Measurements from ENCODE around the gene SARNP. TPM values are rescaled to one million over a fixed set of nuclear protein-coding genes. Genes with fewer than 3 reads are reported as not detected.

The SARNP gene
- polyA plus RNA-seq, 2 of the 4 experiments (the other 2 are of a cell fraction), result 123 to 198 TPM

DNA sequence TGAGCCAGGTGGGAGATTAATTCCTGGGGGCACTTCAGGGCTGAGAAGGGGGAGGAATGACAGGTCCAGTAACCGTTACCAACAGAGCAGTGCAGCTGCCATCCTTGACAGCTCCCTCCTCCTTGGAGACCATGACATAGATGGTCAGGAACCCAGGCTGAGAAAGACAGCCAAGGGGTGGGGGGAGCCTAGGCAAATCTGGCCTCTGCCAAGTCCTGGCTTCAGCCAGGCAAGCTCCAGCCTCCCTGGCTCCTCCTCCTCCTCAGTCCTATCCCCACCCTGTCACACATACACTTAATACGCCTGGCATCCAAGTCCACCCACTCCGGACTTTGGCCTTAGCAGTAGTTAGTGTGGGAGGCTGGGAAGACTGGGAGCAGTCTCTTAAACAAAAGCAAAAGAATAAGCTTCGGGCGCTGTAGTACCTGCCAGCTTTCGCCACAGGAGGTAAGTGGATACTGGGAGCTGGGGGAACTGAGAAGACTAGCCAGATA is 97.4 kb downstream of the SARNP start, which contains the start of gene RDH5:
TSS of gene RDH5 (plus strand) at position 323 of the 494 bp plus-strand sequence. CDS start 792 bp downstream, outside the sequence.
- TF ChIP-seq, protein P1, sequence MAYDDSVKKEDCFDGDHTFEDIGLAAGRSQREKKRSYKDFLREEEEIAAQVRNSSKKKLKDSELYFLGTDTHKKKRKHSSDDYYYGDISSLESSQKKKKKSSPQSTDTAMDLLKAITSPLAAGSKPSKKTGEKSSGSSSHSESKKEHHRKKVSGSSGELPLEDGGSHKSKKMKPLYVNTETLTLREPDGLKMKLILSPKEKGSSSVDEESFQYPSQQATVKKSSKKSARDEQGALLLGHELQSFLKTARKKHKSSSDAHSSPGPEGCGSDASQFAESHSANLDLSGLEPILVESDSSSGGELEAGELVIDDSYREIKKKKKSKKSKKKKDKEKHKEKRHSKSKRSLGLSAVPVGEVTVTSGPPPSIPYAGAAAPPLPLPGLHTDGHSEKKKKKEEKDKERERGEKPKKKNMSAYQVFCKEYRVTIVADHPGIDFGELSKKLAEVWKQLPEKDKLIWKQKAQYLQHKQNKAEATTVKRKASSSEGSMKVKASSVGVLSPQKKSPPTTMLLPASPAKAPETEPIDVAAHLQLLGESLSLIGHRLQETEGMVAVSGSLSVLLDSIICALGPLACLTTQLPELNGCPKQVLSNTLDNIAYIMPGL (CRISPR knock-in tag; IDR thresholded peaks at IDR 0.05; ENCODE audit: borderline replicate concordance), result no peak
- TF ChIP-seq HDAC2 (IDR thresholded peaks at IDR 0.05), result no peak
- TF ChIP-seq MYC (IDR thresholded peaks at IDR 0.05; ENCODE audit: borderline replicate concordance, low read length), result no peak
- no peak for TF ChIP-seq EP300 (IDR thresholded peaks at IDR 0.05)
- TF ChIP-seq TFCP2L1 (CRISPR knock-in tag; IDR thresholded peaks at IDR 0.05), result no peak
- TF ChIP-seq RNF2 (IDR thresholded peaks at IDR 0.05; ENCODE audit: borderline replicate concordance, low read depth), result no peak
- no peak for TF ChIP-seq HOXB13 (CRISPR knock-in tag; IDR thresholded peaks at IDR 0.05; ENCODE audit: low read depth)
- no peak for TF ChIP-seq ESRRA (IDR thresholded peaks at IDR 0.05; ENCODE audit: borderline replicate concordance, low read length)
- no peak for TF ChIP-seq NR3C1 (IDR thresholded peaks at IDR 0.05)
- TF ChIP-seq, protein P2, sequence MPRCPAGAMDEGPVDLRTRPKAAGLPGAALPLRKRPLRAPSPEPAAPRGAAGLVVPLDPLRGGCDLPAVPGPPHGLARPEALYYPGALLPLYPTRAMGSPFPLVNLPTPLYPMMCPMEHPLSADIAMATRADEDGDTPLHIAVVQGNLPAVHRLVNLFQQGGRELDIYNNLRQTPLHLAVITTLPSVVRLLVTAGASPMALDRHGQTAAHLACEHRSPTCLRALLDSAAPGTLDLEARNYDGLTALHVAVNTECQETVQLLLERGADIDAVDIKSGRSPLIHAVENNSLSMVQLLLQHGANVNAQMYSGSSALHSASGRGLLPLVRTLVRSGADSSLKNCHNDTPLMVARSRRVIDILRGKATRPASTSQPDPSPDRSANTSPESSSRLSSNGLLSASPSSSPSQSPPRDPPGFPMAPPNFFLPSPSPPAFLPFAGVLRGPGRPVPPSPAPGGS (IDR thresholded peaks at IDR 0.05), result no peak
- TF ChIP-seq, protein P3, sequence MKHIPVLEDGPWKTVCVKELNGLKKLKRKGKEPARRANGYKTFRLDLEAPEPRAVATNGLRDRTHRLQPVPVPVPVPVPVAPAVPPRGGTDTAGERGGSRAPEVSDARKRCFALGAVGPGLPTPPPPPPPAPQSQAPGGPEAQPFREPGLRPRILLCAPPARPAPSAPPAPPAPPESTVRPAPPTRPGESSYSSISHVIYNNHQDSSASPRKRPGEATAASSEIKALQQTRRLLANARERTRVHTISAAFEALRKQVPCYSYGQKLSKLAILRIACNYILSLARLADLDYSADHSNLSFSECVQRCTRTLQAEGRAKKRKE (CRISPR knock-in tag; IDR thresholded peaks at IDR 0.05; ENCODE audit: low read depth), result no peak
- TF ChIP-seq RFX5 (IDR thresholded peaks at IDR 0.05), result no peak
- no peak for TF ChIP-seq FOXS1 (CRISPR knock-in tag; IDR thresholded peaks at IDR 0.05)
- no peaks in the 10 kb centered on the region for H3K9me3 ChIP-seq
- ATAC-seq (peak in 1 of 2 experiments; percentile 38; a peak in 3 of 6 replicates), FAIRE-seq (no peak), DNase-seq (ENCODE audit: low read depth in 1 of 2, low spot score in 1 of 2) (peak in 1 of 2 experiments; percentile 80)
- no peak within 1 kb of the TSS for H3K4me3 ChIP-seq
- WGBS (ENCODE audit: missing lambda C conversion rate), result 46% methylated on average over 6 of the region's 6 CpGs
- ChIA-PET CTCF (interaction anchor here (0.6 to 12.3 kb wide), 13 partner anchors 10 to 531 kb away, joined by 3 to 139 read pairs (median 7); partner anchors contain the start of genes CD63, GDF11 and ITGA7), POLR2A (interaction anchor here (1.9 kb wide), 1 partner anchor 9 kb away, joined by 7 read pairs; the partner anchor contains the start of gene CD63)
- peak within 1 kb of the TSS; percentile 35 for H3K4me2 ChIP-seq
- H3K27ac ChIP-seq, result peak within 1 kb of the TSS; percentile 29 to 67; a peak in 4 of 6 replicates
- H3K4me1 ChIP-seq, result peaks cover 62% of the 10 kb centered on the region

DNA sequence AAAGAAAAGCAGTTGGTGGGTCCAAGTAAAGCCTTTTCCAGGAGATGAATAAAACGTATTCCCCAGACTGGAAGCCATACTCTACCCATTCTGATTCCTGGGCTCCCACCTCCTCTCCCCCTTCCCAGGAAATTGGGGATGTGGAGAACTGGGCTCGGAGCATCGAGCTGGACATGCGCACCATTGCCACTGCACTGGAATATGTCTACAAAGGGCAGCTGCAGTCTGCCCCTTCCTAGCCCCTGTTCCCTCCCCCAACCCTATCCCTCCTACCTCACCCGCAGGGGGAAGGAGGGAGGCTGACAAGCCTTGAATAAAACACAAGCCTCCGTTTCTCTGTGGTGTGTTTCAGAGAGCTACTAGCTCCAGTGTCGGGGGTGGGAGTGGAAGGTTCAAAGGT is 98.2 kb downstream of the SARNP start:
- H3K9me3 ChIP-seq, result no peaks in the 10 kb centered on the region
- ChIA-PET POLR2A (no interaction called here), CTCF (interaction anchor here (1.2 to 12.3 kb wide), 10 partner anchors 10 to 531 kb away, joined by 4 to 139 read pairs (median 14); partner anchors contain the start of genes CD63 and GDF11)
- H3K4me3 ChIP-seq, result no peak overlapping the region
- H3K4me2 ChIP-seq, result peak overlapping the region; percentile 35; the same call in 2 of the 3 replicates
- DNase-seq (ENCODE audit: low read depth in 1 of 2, low spot score in 1 of 2) (no peak), FAIRE-seq (no peak), ATAC-seq (no peak)
- WGBS (ENCODE audit: missing lambda C conversion rate), result 93% methylated on average over 7 of the region's 7 CpGs
- peak overlapping the region in 1 of 2 experiments; percentile 67; a peak in 3 of 6 replicates for H3K27ac ChIP-seq
- H3K4me1 ChIP-seq, result peaks cover 54% of the 10 kb centered on the region
- TF ChIP-seq, protein P1 (CRISPR knock-in tag; IDR thresholded peaks at IDR 0.05; ENCODE audit: borderline replicate concordance), result no peak
- no peak for TF ChIP-seq NFE2L2 (conservative IDR thresholded peaks at IDR 0.05; ENCODE audit: low read length)
- no peak for TF ChIP-seq HOXB5 (CRISPR knock-in tag; IDR thresholded peaks at IDR 0.05)
- no peak for TF ChIP-seq FOSB (CRISPR knock-in tag; IDR thresholded peaks at IDR 0.05)
- TF ChIP-seq, protein P4, sequence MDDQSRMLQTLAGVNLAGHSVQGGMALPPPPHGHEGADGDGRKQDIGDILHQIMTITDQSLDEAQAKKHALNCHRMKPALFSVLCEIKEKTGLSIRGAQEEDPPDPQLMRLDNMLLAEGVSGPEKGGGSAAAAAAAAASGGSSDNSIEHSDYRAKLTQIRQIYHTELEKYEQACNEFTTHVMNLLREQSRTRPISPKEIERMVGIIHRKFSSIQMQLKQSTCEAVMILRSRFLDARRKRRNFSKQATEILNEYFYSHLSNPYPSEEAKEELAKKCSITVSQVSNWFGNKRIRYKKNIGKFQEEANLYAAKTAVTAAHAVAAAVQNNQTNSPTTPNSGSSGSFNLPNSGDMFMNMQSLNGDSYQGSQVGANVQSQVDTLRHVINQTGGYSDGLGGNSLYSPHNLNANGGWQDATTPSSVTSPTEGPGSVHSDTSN (IDR thresholded peaks at IDR 0.05), result no peak
- no peak for TF ChIP-seq SREBF2 (IDR thresholded peaks at IDR 0.05)
- no peak for TF ChIP-seq GATA3 (IDR thresholded peaks at IDR 0.05; ENCODE audit: borderline replicate concordance)
- TF ChIP-seq EHF (CRISPR knock-in tag; IDR thresholded peaks at IDR 0.05), result no peak
- TF ChIP-seq MAFK (IDR thresholded peaks at IDR 0.05; ENCODE audit: partially characterized antibody), result no peak
- TF ChIP-seq, protein P5, sequence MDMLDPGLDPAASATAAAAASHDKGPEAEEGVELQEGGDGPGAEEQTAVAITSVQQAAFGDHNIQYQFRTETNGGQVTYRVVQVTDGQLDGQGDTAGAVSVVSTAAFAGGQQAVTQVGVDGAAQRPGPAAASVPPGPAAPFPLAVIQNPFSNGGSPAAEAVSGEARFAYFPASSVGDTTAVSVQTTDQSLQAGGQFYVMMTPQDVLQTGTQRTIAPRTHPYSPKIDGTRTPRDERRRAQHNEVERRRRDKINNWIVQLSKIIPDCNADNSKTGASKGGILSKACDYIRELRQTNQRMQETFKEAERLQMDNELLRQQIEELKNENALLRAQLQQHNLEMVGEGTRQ (IDR thresholded peaks at IDR 0.05), result no peak
- TF ChIP-seq BHLHE40 (IDR thresholded peaks at IDR 0.05; ENCODE audit: low read depth, low read length), result no peak
- no peak for TF ChIP-seq CBX8 (IDR thresholded peaks at IDR 0.05)
- TF ChIP-seq JUN (IDR thresholded peaks at IDR 0.05), result no peak
- no peak for TF ChIP-seq TP53 (CRISPR knock-in tag; IDR thresholded peaks at IDR 0.05)
- no peak for TF ChIP-seq MYC (IDR thresholded peaks at IDR 0.05; ENCODE audit: borderline replicate concordance, low read length)
